Measurements from ENCODE around the gene NTRK2.

DNA sequence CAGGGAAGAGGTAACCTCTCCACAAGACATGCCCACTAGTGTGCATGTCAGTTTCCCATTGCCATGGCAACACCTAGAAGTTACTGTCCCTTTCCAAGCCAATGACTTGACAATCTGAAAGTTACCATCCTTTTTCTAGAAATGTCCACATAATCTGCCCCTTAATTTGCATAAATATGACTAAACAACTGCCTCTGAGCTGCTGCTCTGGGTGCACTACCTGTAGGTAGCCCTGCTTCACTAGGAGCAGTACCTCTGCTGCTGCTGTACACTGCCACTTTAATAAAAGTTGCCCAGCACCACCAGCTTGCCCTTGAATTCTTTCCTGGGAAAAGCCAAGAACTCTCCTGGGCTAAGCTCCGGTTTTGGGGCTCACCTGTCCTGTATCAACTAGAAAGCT lies 392.4 kb downstream of the NTRK2 start:
- no peak for TF ChIP-seq POLR2A (IDR thresholded peaks at IDR 0.05)
- TF ChIP-seq CTCF (IDR thresholded peaks at IDR 0.05): no peak
